ENCODE measurements around the gene NR1H2. TPM values are rescaled to one million over a fixed set of nuclear protein-coding genes. Genes with fewer than 3 reads are reported as not detected.

NR1H2 gene
- total RNA-seq, 2 donors from 2014 or later: 97.0 to 121 TPM

- Histone ChIP-seq H3K27ac (no peak overlapping the region), H3K36me3 (no peaks in the 10 kb centered on the region), H3K9me3 (no peaks in the 10 kb centered on the region), H3K4me3 (no peak overlapping the region), H3K4me1 (peaks cover 0 to 10% of the 10 kb centered on the region in 2 donors), H3K27me3 (peaks cover 4 to 5% of the 10 kb centered on the region in 2 donors)
- no peak for TF ChIP-seq CTCF (IDR thresholded peaks at IDR 0.05)
- no peak for DNase-seq (ENCODE audit: low spot score)
Observed at GRCh38 chr19:50419580-50420035, 43.4 kb downstream of the NR1H2 start.

- H3K4me3 ChIP-seq: no peak overlapping the region
- no peak for DNase-seq (ENCODE audit: low spot score)
- H3K27ac ChIP-seq: no peak overlapping the region
- TF ChIP-seq CTCF (IDR thresholded peaks at IDR 0.05): no peak
- H3K36me3 ChIP-seq: no peaks in the 10 kb centered on the region
- H3K4me1 ChIP-seq: peaks cover 0 to 10% of the 10 kb centered on the region in 2 donors
- peaks cover 4 to 5% of the 10 kb centered on the region in 2 donors for H3K27me3 ChIP-seq
- no peaks in the 10 kb centered on the region for H3K9me3 ChIP-seq
Observed at GRCh38 chr19:50420127-50420526, 43.9 kb downstream of the NR1H2 start.

- DNase-seq (ENCODE audit: low spot score): no peak
- H3K4me1 ChIP-seq: peaks cover 0 to 10% of the 10 kb centered on the region in 2 donors
- TF ChIP-seq CTCF (IDR thresholded peaks at IDR 0.05): no peak
- peaks cover 4 to 5% of the 10 kb centered on the region in 2 donors for H3K27me3 ChIP-seq
- no peak overlapping the region for H3K4me3 ChIP-seq
- no peak overlapping the region for H3K27ac ChIP-seq
- H3K9me3 ChIP-seq: no peaks in the 10 kb centered on the region
- no peaks in the 10 kb centered on the region for H3K36me3 ChIP-seq
Observed at GRCh38 chr19:50420808-50421207, 44.6 kb downstream of the NR1H2 start.

DNA sequence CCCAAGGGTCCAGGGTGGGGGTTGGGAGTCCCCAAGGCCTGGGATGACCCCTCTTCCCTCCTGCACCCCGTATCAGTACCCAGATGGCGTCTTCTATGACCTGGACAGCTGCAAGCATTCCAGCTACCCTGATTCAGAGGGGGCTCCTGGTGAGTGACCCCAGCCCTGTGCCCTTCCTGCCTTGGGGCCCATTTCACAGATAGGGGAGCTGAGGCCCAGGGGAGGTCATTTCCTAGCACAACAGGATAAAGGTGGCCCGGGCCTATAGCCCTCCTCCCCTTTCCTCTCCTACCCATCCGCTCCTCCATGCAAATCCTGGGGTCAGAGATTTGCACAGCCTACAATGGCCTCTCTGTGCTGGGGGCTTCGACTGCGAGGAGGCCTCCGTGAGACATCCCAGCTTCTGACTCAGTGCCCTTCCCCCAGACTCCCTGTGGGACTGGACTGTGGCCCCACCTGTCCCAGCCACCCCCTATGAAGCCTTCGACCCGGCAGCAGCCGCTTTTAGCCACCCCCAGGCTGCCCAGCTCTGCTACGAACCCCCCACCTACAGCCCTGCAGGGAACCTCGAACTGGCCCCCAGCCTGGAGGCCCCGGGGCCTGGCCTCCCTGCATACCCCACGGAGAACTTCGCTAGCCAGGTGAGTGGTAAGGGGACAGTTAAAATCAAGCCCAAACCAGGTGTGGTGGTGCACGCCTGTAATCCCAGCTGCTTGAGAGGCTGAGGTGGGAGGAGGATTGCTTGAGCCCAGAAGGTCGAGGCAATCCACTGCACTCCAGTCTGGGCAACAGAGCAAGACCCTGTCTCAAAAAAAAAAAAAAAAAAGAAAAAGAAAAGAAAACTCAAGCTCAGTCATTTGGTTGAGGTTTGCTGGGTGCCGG lies 46.4 kb downstream of the NR1H2 start:
- no peak overlapping the region for H3K27ac ChIP-seq
- H3K36me3 ChIP-seq: no peaks in the 10 kb centered on the region
- no peak for TF ChIP-seq CTCF (IDR thresholded peaks at IDR 0.05)
- H3K4me1 ChIP-seq: peaks cover 0 to 10% of the 10 kb centered on the region in 2 donors
- no peaks in the 10 kb centered on the region for H3K9me3 ChIP-seq
- no peak for DNase-seq (ENCODE audit: low spot score)
- peaks cover 4 to 5% of the 10 kb centered on the region in 2 donors for H3K27me3 ChIP-seq
- no peak overlapping the region for H3K4me3 ChIP-seq

- H3K27me3 ChIP-seq: peaks cover 4 to 5% of the 10 kb centered on the region in 2 donors
- no peak for TF ChIP-seq CTCF (IDR thresholded peaks at IDR 0.05)
- peaks cover 0 to 13% of the 10 kb centered on the region in 2 donors for H3K4me1 ChIP-seq
- no peaks in the 10 kb centered on the region for H3K9me3 ChIP-seq
- no peak for DNase-seq (ENCODE audit: low spot score)
- no peak overlapping the region for H3K4me3 ChIP-seq
- no peak overlapping the region for H3K27ac ChIP-seq
- no peaks in the 10 kb centered on the region for H3K36me3 ChIP-seq
Observed at GRCh38 chr19:50423279-50424113, 47.2 kb downstream of the NR1H2 start.

Measured in right atrium auricular region (tissue), 2 donors.